ENCODE measurements around the gene SUSD3. TPM values are rescaled to one million over a fixed set of nuclear protein-coding genes. Genes with fewer than 3 reads are reported as not detected.

Gene SUSD3
- polyA plus RNA-seq, 3 donors: 10.5 to 24.6 (median 15.7) TPM

DNA sequence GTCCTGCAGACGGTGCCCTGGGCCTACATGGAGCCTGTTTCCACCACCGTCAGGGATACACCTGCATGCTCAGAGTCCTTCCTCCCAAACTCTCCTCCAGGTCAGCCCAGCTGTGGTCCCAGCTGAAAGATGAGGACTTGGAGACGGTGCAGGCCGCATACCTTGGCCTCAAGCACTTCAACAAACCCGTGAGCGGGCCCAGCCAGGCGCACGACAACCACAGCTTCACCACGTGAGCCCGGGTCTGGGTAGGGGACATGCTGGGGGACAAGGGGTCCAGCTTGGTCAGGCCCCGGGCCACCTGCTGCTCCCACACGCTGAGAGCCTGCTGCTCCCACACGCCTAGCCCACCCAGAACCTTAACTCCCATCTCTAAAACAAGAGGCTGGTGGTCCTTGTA is 20.9 kb downstream of the SUSD3 start:
- Mint-ChIP-seq H3K27me3 (ENCODE audit: low read depth in 3 of 3) (peaks cover 0 to 6% (median 0%) of the 10 kb centered on the region in 3 donors), H3K4me3 (no peak overlapping the region), H3K4me1 (peaks cover 17% of the 10 kb centered on the region), H3K27ac (peak overlapping the region in 1 of 7 donors; percentile 50), H3K36me3 (peaks cover 21 to 43% of the 10 kb centered on the region in 2 donors), H3K9me3 (no peaks in the 10 kb centered on the region)
- Histone ChIP-seq H3K4me1 (ENCODE audit: control insufficient read depth in 1 of 2, insufficient read depth in 2 of 2, low read length in 2 of 2) (peaks cover 16 to 19% of the 10 kb centered on the region in 2 donors), H3K27ac (ENCODE audit: low read depth in 1 of 2, low read length in 2 of 2) (no peak overlapping the region), H3K9me3 (replicated peaks in 1 of 2; ENCODE audit: control insufficient read depth in 1 of 2, insufficient read depth in 1 of 2, low read length in 2 of 2) (no peaks in the 10 kb centered on the region), H3K27me3 (ENCODE audit: control insufficient read depth in 2 of 2, insufficient read depth in 2 of 2, low read length in 2 of 2) (no peaks in the 10 kb centered on the region), H2AFZ (ENCODE audit: insufficient read depth, low read depth, low read length, poor library complexity, severe bottlenecking) (no peak overlapping the region), H3K9ac (ENCODE audit: insufficient read depth, low read length, poor library complexity, severe bottlenecking) (no peak overlapping the region), H3K79me2 (ENCODE audit: insufficient read depth, low read length) (no peaks in the 10 kb centered on the region), H3K4me2 (replicated peaks; ENCODE audit: extremely low read depth, low read length, poor library complexity, severe bottlenecking) (no peak overlapping the region), H4K20me1 (ENCODE audit: insufficient read depth, low read length) (no peaks in the 10 kb centered on the region), H3K4me3 (replicated peaks in 1 of 3; ENCODE audit: low read depth in 2 of 3, low read length in 3 of 3) (no peak overlapping the region), H3K36me3 (replicated peaks in 1 of 2; ENCODE audit: control insufficient read depth in 1 of 2, insufficient read depth in 2 of 2, low read length in 2 of 2) (peaks cover 3 to 50% of the 10 kb centered on the region in 2 donors)
- 92% methylated on average over 11 of the region's 13 CpGs for WGBS (ENCODE audit: insufficient coverage)
- intact Hi-C loops (cut with micrococcal nuclease): no loop called here
- no peak for TF ChIP-seq CTCF (IDR thresholded peaks at IDR 0.05)
- no peak for DNase-seq

DNA sequence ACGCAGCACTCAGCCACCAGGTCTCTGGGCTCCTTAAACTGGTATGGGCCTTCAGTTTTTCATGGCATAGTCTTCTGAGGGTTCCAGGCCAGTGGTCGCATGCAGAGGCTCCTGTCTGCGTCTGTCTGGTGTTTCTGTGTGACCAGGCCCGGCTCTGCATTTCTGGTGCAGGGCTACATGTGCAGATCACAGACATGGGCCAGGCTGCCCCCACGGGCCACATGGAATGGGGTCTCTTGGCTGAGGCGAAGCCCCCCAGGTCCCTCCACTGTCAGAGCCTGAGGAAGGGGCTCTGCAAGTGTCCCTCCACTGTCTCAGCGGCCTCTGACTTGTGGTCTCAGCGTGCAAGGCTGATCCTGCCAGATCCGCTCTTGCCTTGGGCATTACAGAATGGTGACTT is 21.9 kb downstream of the SUSD3 start:
- Mint-ChIP-seq H3K4me3 (no peak overlapping the region), H3K27ac (peak overlapping the region in 2 of 7 donors; percentile 30 to 64), H3K36me3 (peaks cover 23 to 44% of the 10 kb centered on the region in 2 donors), H3K4me1 (peaks cover 17% of the 10 kb centered on the region), H3K9me3 (peaks cover under 1 to 2% (median 2%) of the 10 kb centered on the region in 7 donors), H3K27me3 (ENCODE audit: low read depth in 3 of 3) (peaks cover 0 to 6% (median 0%) of the 10 kb centered on the region in 3 donors)
- TF ChIP-seq CTCF (IDR thresholded peaks at IDR 0.05): no peak
- Histone ChIP-seq H3K4me1 (ENCODE audit: control insufficient read depth in 1 of 2, insufficient read depth in 2 of 2, low read length in 2 of 2) (peaks cover 16 to 19% of the 10 kb centered on the region in 2 donors), H3K27me3 (ENCODE audit: control insufficient read depth in 2 of 2, insufficient read depth in 2 of 2, low read length in 2 of 2) (no peaks in the 10 kb centered on the region), H3K4me2 (replicated peaks; ENCODE audit: extremely low read depth, low read length, poor library complexity, severe bottlenecking) (no peak overlapping the region), H3K27ac (ENCODE audit: low read depth in 1 of 2, low read length in 2 of 2) (no peak overlapping the region), H3K36me3 (replicated peaks in 1 of 2; ENCODE audit: control insufficient read depth in 1 of 2, insufficient read depth in 2 of 2, low read length in 2 of 2) (peaks cover 4 to 59% of the 10 kb centered on the region in 2 donors), H3K9me3 (replicated peaks in 1 of 2; ENCODE audit: control insufficient read depth in 1 of 2, insufficient read depth in 1 of 2, low read length in 2 of 2) (peaks cover 0 to 1% of the 10 kb centered on the region in 2 donors), H3K9ac (ENCODE audit: insufficient read depth, low read length, poor library complexity, severe bottlenecking) (no peak overlapping the region), H2AFZ (ENCODE audit: insufficient read depth, low read depth, low read length, poor library complexity, severe bottlenecking) (no peak overlapping the region), H3K4me3 (replicated peaks in 1 of 3; ENCODE audit: low read depth in 2 of 3, low read length in 3 of 3) (no peak overlapping the region), H3K79me2 (ENCODE audit: insufficient read depth, low read length) (no peaks in the 10 kb centered on the region), H4K20me1 (ENCODE audit: insufficient read depth, low read length) (no peaks in the 10 kb centered on the region)
- intact Hi-C loops (cut with micrococcal nuclease): no loop called here
- 90% methylated on average over 7 of the region's 9 CpGs for WGBS (ENCODE audit: insufficient coverage)
- DNase-seq: no peak
